CD4-positive, alpha-beta T cell treated with Interleukin-15 for 4 hours (primary cell): Measurements from ENCODE around the gene TNKS1BP1.

Source experiments
- DNase-seq: peaks from one replicate; pipeline ENCODE4 v3.0.0-alpha.2; 2020; ENCODE audit warnings: low spot score

TNKS1BP1 gene

GRCh38 chr11:57251037-57251436 lies 73.7 kb downstream of the TNKS1BP1 start:
- no peak for DNase-seq
